H9 (cell line): ENCODE data around the gene GGT7. TPM values are rescaled to one million over a fixed set of nuclear protein-coding genes. Genes with fewer than 3 reads are reported as not detected.
"Not testable (repeated sequence)": the region's sequence is repeated elsewhere in the genome, so short reads cannot be mapped to it uniquely, and the experiment has no call there.

Source experiments
- DNase-seq: peaks from one replicate; pipeline ENCODE4 v3.0.0-alpha.2; 2017
- H2AFZ ChIP-seq: one replicate; pipeline ENCODE4 v1.6.1; 2013; ENCODE audit warnings: mild to moderate bottlenecking, low read length, control low read depth, moderate library complexity
- H2AK5ac ChIP-seq: 2 replicates; pipeline ENCODE4 v1.6.1; 2013; ENCODE audit warnings: low read length, control low read depth, mixed read lengths; ENCODE audit not compliant: insufficient read length
- H2BK120ac ChIP-seq: one replicate; pipeline ENCODE4 v1.6.1; 2013; ENCODE audit warnings: low read depth, mild to moderate bottlenecking, low read length, control low read depth, inconsistent platforms; ENCODE audit not compliant: poor library complexity, severe bottlenecking
- H2BK12ac ChIP-seq: 2 replicates; pipeline ENCODE4 v1.6.1; 2013; ENCODE audit warnings: low read length, control low read depth, mixed read lengths, low read depth; ENCODE audit not compliant: insufficient read length
- H2BK15ac ChIP-seq: 2 replicates; pipeline ENCODE4 v1.6.1; 2013; ENCODE audit warnings: low read depth, low read length, control low read depth
- H2BK20ac ChIP-seq: one replicate; pipeline ENCODE4 v1.6.1; 2013; ENCODE audit warnings: low read depth, mild to moderate bottlenecking, low read length, control low read depth, inconsistent platforms; ENCODE audit not compliant: poor library complexity, severe bottlenecking
- H2BK5ac ChIP-seq: 2 replicates; pipeline ENCODE4 v1.6.1; 2013; ENCODE audit warnings: low read length, control low read depth, mixed read lengths; ENCODE audit not compliant: insufficient read length
- H3K14ac ChIP-seq: 2 replicates; pipeline ENCODE4 v1.6.1; 2013; ENCODE audit warnings: low read length, control low read depth; ENCODE audit not compliant: insufficient read depth
- H3K18ac ChIP-seq: 2 replicates; pipeline ENCODE4 v1.6.1; 2013; ENCODE audit warnings: low read depth, mild to moderate bottlenecking, mixed read lengths, low read length, control low read depth; ENCODE audit not compliant: insufficient read length
- H3K23ac ChIP-seq: 2 replicates; pipeline ENCODE4 v1.6.1; 2013; ENCODE audit warnings: low read length, control low read depth, mixed read lengths, low read depth; ENCODE audit not compliant: insufficient read length
- H3K23me2 ChIP-seq: 2 replicates; pipeline ENCODE4 v1.6.1; 2013; ENCODE audit warnings: low read depth, mild to moderate bottlenecking, mixed read lengths, low read length, control low read depth; ENCODE audit not compliant: insufficient read length, poor library complexity, severe bottlenecking
- H3K27ac ChIP-seq: 2 replicates; pipeline ENCODE4 v1.5.1; 2013; ENCODE audit warnings: low read length, control low read depth, mixed read lengths, low read depth; ENCODE audit not compliant: insufficient read length
- H3K27me3 ChIP-seq: 2 replicates; pipeline ENCODE4 v1.6.1; 2013; ENCODE audit warnings: low read length, control low read depth, inconsistent platforms; ENCODE audit not compliant: insufficient read depth
- H3K4ac ChIP-seq: 2 replicates; pipeline ENCODE4 v1.6.1; 2013; ENCODE audit warnings: low read depth, mild to moderate bottlenecking, control low read depth, inconsistent platforms, low read length, moderate library complexity
- H3K4me1 ChIP-seq: 2 replicates; pipeline ENCODE4 v1.6.1; 2013; ENCODE audit warnings: low read length, control low read depth, inconsistent platforms; ENCODE audit not compliant: insufficient read depth
- H3K4me2 ChIP-seq: 2 replicates; pipeline ENCODE4 v1.6.1; 2013; ENCODE audit warnings: low read length, control low read depth, mixed read lengths; ENCODE audit not compliant: insufficient read length, insufficient read depth
- H3K56ac ChIP-seq: 2 replicates; pipeline ENCODE4 v1.6.1; 2013; ENCODE audit warnings: low read depth, mild to moderate bottlenecking, mixed read lengths, low read length, control low read depth; ENCODE audit not compliant: insufficient read length
- H3K79me1 ChIP-seq: 2 replicates; pipeline ENCODE4 v1.6.1; 2013; ENCODE audit warnings: low read depth, mild to moderate bottlenecking, moderate library complexity, low read length, control low read depth, inconsistent platforms; ENCODE audit not compliant: insufficient read depth, poor library complexity, severe bottlenecking
- H3K79me2 ChIP-seq: 2 replicates; pipeline ENCODE4 v1.6.1; 2013; ENCODE audit warnings: low read length, control low read depth, inconsistent platforms; ENCODE audit not compliant: insufficient read depth
- H3K9ac ChIP-seq: 2 replicates; pipeline ENCODE4 v1.6.1; 2013; ENCODE audit warnings: low read length, control low read depth, mixed read lengths; ENCODE audit not compliant: insufficient read length; ENCODE audit errors: extremely low read depth
- H3K9me3 ChIP-seq: one replicate; pipeline ENCODE4 v1.6.1; 2013; ENCODE audit warnings: low read depth, low read length, inconsistent platforms; ENCODE audit not compliant: control insufficient read depth
- H3T11ph ChIP-seq: one replicate; pipeline ENCODE4 v1.6.1; 2013; ENCODE audit warnings: mild to moderate bottlenecking, low read length, control low read depth, inconsistent platforms
- H4K20me1 ChIP-seq: one replicate; pipeline ENCODE4 v1.6.1; 2013; ENCODE audit not compliant: control insufficient read depth, insufficient read length, insufficient read depth
- H4K5ac ChIP-seq: 2 replicates; pipeline ENCODE4 v1.6.1; 2013; ENCODE audit warnings: low read depth, mild to moderate bottlenecking, mixed read lengths, low read length, control low read depth; ENCODE audit not compliant: insufficient read length
- H4K8ac ChIP-seq: replicated peaks from 2 replicates; pipeline ENCODE4 v1.6.1; 2013; ENCODE audit warnings: low read length, control low read depth, mixed read lengths, low read depth; ENCODE audit not compliant: insufficient read length
- H4K91ac ChIP-seq: 2 replicates; pipeline ENCODE4 v1.6.1; 2013; ENCODE audit warnings: low read depth, mild to moderate bottlenecking, moderate library complexity, mixed read lengths, low read length, control low read depth; ENCODE audit not compliant: insufficient read length
- H3K27ac Mint-ChIP-seq, 3 experiments: 2 replicates in 2 of 3; 3 replicates in 1 of 3; pipeline ENCODE4 v1.8.0; 2020 to 2021; ENCODE audit warnings: mixed read lengths in 3 of 3, mild to moderate bottlenecking in 1 of 3, moderate library complexity in 1 of 3
- H3K27me3 Mint-ChIP-seq: 2 replicates; pipeline ENCODE4 v1.8.0; 2021; ENCODE audit warnings: low read depth, mild to moderate bottlenecking, moderate library complexity, mixed read lengths
- H3K36me3 Mint-ChIP-seq, 3 experiments: 2 replicates in 2 of 3; 3 replicates in 1 of 3; pipeline ENCODE4 v1.8.0; 2020 to 2021; ENCODE audit warnings: low read depth in 3 of 3, mixed read lengths in 3 of 3; ENCODE audit not compliant: insufficient read depth in 1 of 3
- H3K4me1 Mint-ChIP-seq, 2 experiments: 2 replicates each; pipeline ENCODE4 v1.8.0; 2020; ENCODE audit warnings: mixed read lengths in 2 of 2
- H3K4me3 Mint-ChIP-seq, 2 experiments: 2 replicates in 1 of 2; 3 replicates in 1 of 2; pipeline ENCODE4 v1.8.0; 2020 to 2021; ENCODE audit warnings: mild to moderate bottlenecking in 2 of 2, mixed read lengths in 2 of 2, moderate library complexity in 1 of 2
- H3K9me3 Mint-ChIP-seq, 2 experiments: 2 replicates in 1 of 2; 3 replicates in 1 of 2; pipeline ENCODE4 v1.8.0; 2020; ENCODE audit warnings: mild to moderate bottlenecking in 2 of 2, mixed read lengths in 2 of 2, moderate library complexity in 1 of 2
- WGBS: extraction: QIAGEN DNeasy Blood & Tissue Kit; methylation state at CpG from one replicate; pipeline ENCODE4 v1.1.7; 2013; ENCODE audit warnings: missing lambda C conversion rate, low lambda C conversion rate, mixed read lengths; ENCODE audit not compliant: insufficient read length; ENCODE audit errors: extremely low coverage; 5-methylcytosine and 5-hydroxymethylcytosine counted together
- total RNA-seq: library from RNA; stranded (reverse); gene quantifications from 2 replicates; pipeline ENCODE4 v1.2.1, GENCODE V29; 2021
- TF ChIP-seq, protein P1 (sequence below): fragments of 200-600 bp; sonication (generic); conservative IDR thresholded peaks from 3 replicates; pipeline ENCODE4 v1.8.0; 2021; ENCODE audit warnings: antibody characterized with exemption, mild to moderate bottlenecking

Gene GGT7
- total RNA-seq, 1 experiment from 2014 or later = 38.6 TPM

DNA sequence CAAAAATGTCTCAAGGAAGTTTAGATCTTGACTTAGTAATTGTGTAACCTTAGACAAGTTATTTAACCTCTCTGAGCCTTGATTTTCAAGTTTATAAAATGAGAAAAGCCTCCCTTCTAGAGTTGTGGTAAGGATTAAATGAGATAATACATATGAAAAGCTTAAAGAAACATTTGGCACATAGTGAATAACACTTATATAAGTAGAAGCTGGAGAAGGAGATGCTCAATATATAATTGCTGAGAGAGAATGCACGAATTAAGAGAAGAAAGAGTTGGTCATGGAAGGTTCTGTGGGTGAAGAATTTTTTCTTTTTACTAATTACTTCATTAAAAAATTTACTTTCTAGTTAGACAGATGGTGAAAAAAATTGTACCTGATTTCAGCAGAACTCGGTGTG, 9.0 kb upstream of the GGT7 start:
- Histone ChIP-seq H3K9me3 (no peaks in the 10 kb centered on the region), H2AFZ (no peak overlapping the region), H2BK15ac (no peak overlapping the region)

DNA sequence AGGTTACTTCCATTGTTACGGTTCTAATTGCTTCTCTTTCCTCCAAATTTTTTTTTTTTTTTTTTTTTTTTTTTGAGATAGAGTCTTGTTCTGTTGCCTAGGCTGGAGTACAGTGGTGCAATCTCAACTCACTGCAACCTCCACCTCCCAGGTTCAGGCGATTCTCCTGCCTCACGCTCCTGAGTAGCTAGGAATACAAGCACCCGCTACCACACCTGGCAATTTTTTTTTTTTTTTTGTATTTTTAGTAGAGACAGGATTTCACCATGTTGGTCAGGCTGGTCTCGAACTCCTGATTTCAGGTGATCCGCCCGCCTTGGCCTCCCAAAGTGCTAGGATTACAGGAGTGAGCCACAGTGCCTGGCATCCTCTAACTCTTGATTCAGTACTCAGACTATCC, 8.3 kb upstream of the GGT7 start:
- H2BK20ac ChIP-seq, H3K4me3 Mint-ChIP-seq, DNase-seq, H4K5ac ChIP-seq, H3K9me3 Mint-ChIP-seq, H4K20me1 ChIP-seq, H2BK5ac ChIP-seq, H3K14ac ChIP-seq, H3K23me2 ChIP-seq, H3K4me2 ChIP-seq, H3K36me3 Mint-ChIP-seq, H4K91ac ChIP-seq, H3T11ph ChIP-seq, H4K8ac ChIP-seq, H2BK120ac ChIP-seq, H3K27me3 ChIP-seq, H3K27ac Mint-ChIP-seq, H3K4me1 Mint-ChIP-seq, H2AK5ac ChIP-seq, H2BK12ac ChIP-seq, H3K18ac ChIP-seq, H3K27ac ChIP-seq, H3K56ac ChIP-seq, H3K79me1 ChIP-seq, H3K4ac ChIP-seq, H3K23ac ChIP-seq, H2BK15ac ChIP-seq, H2AFZ ChIP-seq, H3K9ac ChIP-seq, H3K4me1 ChIP-seq, H3K79me2 ChIP-seq, H3K9me3 ChIP-seq: not testable (repeated sequence)
- WGBS = no CpG with 5 or more reads among the region's 7 CpGs
- H3K27me3 Mint-ChIP-seq = peaks cover 13% of the 10 kb centered on the region

More for the DNA sequence above, 9.0 kb upstream of the GGT7 start:
- Histone ChIP-seq H4K20me1 (no peaks in the 10 kb centered on the region), H3K9ac (no peak overlapping the region), H3K27ac (no peak overlapping the region), H2BK12ac (no peak overlapping the region), H2BK20ac (no peak overlapping the region), H4K8ac (no peak overlapping the region), H3K79me2 (no peaks in the 10 kb centered on the region; the same call in 1 of the 2 replicates), H3T11ph (no peak overlapping the region), H4K5ac (no peak overlapping the region), H3K4me2 (no peak overlapping the region), H3K27me3 (no peaks in the 10 kb centered on the region), H3K79me1 (no peaks in the 10 kb centered on the region), H2AK5ac (no peak overlapping the region), H3K23ac (no peak overlapping the region), H3K14ac (no peak overlapping the region), H3K4ac (no peak overlapping the region), H2BK120ac (no peak overlapping the region), H3K56ac (no peak overlapping the region), H2BK5ac (no peak overlapping the region), H3K4me1 (peaks cover 2% of the 10 kb centered on the region; the same call in 1 of the 2 replicates), H3K23me2 (peaks cover 5% of the 10 kb centered on the region), H4K91ac (no peak overlapping the region), H3K18ac (no peak overlapping the region)
- no CpG with 5 or more reads among the region's 2 CpGs for WGBS
- H3K9me3 Mint-ChIP-seq = no peaks in the 10 kb centered on the region
- H3K27me3 Mint-ChIP-seq = peaks cover 13% of the 10 kb centered on the region
- no peak for DNase-seq
- peaks cover 6% of the 10 kb centered on the region in 2 experiments for H3K4me1 Mint-ChIP-seq
- no peak overlapping the region for H3K27ac Mint-ChIP-seq
- TF ChIP-seq, protein P1, sequence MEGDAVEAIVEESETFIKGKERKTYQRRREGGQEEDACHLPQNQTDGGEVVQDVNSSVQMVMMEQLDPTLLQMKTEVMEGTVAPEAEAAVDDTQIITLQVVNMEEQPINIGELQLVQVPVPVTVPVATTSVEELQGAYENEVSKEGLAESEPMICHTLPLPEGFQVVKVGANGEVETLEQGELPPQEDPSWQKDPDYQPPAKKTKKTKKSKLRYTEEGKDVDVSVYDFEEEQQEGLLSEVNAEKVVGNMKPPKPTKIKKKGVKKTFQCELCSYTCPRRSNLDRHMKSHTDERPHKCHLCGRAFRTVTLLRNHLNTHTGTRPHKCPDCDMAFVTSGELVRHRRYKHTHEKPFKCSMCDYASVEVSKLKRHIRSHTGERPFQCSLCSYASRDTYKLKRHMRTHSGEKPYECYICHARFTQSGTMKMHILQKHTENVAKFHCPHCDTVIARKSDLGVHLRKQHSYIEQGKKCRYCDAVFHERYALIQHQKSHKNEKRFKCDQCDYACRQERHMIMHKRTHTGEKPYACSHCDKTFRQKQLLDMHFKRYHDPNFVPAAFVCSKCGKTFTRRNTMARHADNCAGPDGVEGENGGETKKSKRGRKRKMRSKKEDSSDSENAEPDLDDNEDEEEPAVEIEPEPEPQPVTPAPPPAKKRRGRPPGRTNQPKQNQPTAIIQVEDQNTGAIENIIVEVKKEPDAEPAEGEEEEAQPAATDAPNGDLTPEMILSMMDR = no peak
- H3K4me3 Mint-ChIP-seq = no peak overlapping the region
- H3K36me3 Mint-ChIP-seq = peaks cover 0 to 3% (median 3%) of the 10 kb centered on the region in 3 experiments; a peak in 3 of 7 replicates
